GM08714 (cell line): Measurements from ENCODE around the gene SMARCA4.

ENCODE experiments used
- H3K4me3 ChIP-seq: fragments of 200-500 bp; sonication (Bioruptor generic); 2 replicates; pipeline ENCODE4 v1.5.1; 2014; ENCODE audit warnings: mild to moderate bottlenecking, low read length, inconsistent platforms
- ZNF274 ChIP-seq: IDR thresholded peaks from 2 replicates; pipeline ENCODE4 v1.6.1; 2012; ENCODE audit warnings: mild to moderate bottlenecking, low read depth, low read length

Gene SMARCA4

GRCh38 chr19:10998045-10998533, 37.3 kb downstream of the SMARCA4 start:
- H3K4me3 ChIP-seq = no peak overlapping the region
- no peak for TF ChIP-seq ZNF274

DNA sequence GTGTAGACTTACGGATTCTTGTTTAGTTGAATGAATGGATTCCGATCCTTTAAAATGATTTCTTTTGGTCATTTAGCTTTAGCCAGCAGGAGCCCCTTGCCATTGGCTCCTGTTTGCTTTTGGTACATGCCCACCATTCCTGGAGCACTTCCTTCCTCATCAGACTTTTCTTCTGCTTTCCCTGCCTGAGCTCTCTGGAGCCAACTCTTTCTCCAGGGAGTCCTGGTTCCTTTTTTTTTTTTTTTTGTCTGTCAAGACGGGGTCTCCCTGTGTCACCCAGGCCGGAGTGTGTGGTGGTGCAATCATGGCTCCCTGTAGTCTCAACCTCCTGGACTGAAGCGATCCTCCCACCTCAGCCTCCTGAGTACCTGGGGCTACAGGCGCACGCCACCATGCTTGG, 37.8 kb downstream of the SMARCA4 start:
- H3K4me3 ChIP-seq = no peak overlapping the region
- no peak for TF ChIP-seq ZNF274

DNA sequence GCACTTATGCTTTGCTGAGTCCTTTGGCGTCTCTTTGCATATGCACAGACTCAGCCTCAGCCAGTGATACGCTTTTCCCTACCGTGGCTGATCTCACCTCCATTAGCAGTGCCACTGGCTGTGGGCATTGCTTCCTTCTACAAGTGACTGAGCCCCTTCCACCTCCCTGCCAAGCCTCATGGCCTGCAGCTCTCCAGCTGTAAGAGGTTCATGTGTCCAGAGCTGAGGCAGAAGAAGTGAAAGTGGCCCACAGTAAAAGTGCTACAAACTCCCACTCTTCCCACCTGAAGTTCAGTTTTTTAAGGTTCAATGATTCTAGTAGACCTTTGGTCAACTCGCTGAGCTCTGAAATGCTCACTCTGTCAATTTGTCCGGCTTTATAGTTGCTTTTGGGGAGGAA, 44.7 kb downstream of the SMARCA4 start:
- H3K4me3 ChIP-seq = no peak overlapping the region
- TF ChIP-seq ZNF274 = no peak

GRCh38 chr19:11007385-11007784, 46.6 kb downstream of the SMARCA4 start:
- H3K4me3 ChIP-seq = no peak overlapping the region
- no peak for TF ChIP-seq ZNF274

DNA sequence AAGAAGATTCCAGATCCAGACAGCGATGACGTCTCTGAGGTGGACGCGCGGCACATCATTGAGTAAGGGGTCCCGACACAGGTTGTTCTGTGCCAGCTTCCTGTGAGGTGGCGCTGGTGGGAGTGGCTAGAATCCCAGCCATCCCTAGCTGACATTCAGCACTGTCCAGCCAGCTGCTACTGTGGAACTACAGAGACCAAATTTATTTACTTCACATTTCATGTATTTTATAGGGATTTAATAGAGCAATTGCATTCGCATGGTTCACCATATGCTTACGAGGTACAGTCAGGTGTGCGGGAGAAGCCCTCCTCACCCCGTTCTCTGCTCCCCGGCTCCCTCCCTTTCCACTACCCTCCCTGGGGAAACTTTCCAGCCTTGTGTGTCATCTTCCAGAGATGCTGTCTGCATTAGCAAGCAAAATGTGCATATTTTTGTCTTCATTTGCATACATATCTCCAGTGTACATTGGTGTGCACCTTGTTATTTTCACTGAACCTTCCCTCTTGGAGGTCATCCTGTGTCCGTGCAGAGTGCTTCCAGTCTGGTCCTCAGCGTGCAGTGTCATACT, 47.2 kb downstream of the SMARCA4 start:
- H3K4me3 ChIP-seq = no peak overlapping the region
- no peak for TF ChIP-seq ZNF274

DNA sequence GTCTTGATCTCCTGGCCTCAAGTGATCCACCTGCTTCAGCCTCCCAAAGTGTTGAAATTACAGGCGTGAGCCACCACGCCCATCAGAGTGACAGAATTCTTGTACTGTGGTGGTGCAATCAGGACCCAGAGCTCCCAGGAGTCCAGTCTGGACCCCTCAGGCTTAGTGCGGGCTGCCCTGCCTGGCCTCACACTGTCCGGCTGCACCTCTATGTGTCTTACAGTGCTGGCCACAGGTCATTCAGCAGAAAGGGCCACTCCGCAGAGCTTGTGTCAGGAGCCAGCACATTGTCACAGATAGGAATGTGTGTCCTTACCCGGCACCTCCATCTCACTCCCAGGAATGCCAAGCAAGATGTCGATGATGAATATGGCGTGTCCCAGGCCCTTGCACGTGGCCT, 49.2 kb downstream of the SMARCA4 start:
- no peak for TF ChIP-seq ZNF274

DNA sequence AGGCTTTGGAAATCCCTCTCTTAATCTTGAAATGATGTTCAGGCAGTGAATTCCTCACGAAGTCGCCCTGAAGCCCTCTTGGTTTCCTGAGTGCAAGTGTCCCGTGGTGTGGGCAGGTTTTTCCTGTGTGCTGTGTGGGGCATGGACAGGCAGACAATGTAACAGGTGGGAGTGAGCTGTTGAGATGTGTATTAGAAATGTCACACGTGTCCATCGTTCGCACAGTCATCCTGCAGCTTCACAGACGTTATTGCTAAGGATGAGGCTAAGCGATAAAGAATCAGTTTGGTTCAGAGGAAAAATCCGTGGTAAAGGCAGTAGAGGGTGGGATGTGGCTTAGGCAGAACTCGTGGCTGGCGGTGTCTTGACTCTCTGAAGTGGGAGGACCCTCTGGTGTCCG, 51.7 kb downstream of the SMARCA4 start:
- no peak overlapping the region for H3K4me3 ChIP-seq
- TF ChIP-seq ZNF274 = no peak

More for the DNA sequence above, 49.2 kb downstream of the SMARCA4 start:
- no peak overlapping the region for H3K4me3 ChIP-seq

- H3K4me3 ChIP-seq = no peak overlapping the region
- no peak for TF ChIP-seq ZNF274
Measured at GRCh38 chr19:11013771-11014170, 52.9 kb downstream of the SMARCA4 start.

DNA sequence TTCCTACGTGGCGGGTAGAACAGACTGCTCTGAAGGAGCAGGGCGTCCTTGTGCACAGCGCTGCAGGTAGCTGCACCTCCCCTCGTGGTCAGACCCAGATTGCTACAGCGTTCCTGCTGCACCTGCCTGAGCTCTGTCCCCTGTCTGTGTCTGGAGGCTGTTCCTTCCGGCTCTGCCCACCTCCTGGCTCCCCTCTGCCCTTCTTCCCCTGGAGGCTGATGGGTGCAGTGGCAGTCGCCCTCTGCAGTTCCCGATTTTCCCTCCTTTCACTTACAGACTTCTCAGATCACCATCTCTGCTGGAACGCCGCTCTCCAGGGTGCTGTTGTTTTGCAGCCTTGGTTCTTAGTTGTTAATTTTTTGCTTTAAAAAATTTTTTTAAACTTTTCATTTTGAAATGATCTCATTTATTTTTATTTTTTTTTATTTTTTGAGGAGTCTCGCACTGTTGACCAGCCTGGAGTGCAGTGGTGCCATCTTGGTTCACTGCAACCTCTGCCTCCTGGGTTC, 53.6 kb downstream of the SMARCA4 start:
- H3K4me3 ChIP-seq = no peak overlapping the region
- no peak for TF ChIP-seq ZNF274

DNA sequence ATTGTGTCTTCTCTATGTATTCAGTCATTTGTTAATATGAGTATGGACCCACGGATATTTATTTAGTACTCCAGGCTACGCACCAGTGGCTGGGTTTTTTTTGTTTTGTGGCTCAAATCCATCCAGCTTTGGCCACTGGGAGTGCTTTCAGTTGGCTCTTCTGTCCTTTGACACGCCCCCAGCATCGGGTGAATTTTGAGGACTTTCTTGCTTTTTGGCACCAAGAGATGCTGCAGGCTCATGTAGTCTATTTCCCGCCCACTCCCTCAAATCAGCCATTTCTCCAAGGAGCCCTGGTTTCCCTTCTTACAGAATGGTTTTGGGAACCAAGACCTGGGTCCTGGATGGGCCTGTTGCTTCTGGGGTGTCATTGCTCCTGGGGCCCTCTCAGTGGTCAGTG, 55.8 kb downstream of the SMARCA4 start:
- H3K4me3 ChIP-seq = no peak overlapping the region
- no peak for TF ChIP-seq ZNF274

- no peak overlapping the region for H3K4me3 ChIP-seq
- TF ChIP-seq ZNF274 = no peak
Measured at GRCh38 chr19:11017275-11018035, 56.6 kb downstream of the SMARCA4 start.

DNA sequence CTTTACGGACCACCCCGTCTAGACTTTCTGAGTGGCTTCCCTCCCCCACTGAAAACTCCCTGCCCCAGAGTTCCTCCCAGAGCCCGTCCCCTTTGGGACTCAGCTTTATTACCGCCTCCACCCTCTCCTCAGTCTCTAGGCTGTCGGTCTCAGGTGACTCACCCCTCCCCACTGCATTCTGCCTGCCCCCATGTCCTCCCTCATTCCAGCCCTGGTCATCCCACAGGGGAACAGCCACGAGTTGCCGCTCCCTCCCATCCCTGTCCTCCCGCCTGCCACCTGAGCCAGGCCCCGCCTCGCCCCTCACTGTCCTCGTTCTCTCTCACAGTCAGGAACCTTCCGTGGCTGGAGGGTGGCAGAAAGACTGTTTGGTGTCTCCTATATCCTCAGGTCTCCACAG, 57.3 kb downstream of the SMARCA4 start:
- no peak overlapping the region for H3K4me3 ChIP-seq
- TF ChIP-seq ZNF274 = no peak

- H3K4me3 ChIP-seq = no peak overlapping the region
- no peak for TF ChIP-seq ZNF274
Measured at GRCh38 chr19:11018763-11019162, 57.9 kb downstream of the SMARCA4 start.

GRCh38 chr19:11019262-11019661, 58.4 kb downstream of the SMARCA4 start:
- TF ChIP-seq ZNF274 = no peak
- no peak overlapping the region for H3K4me3 ChIP-seq

GRCh38 chr19:11019824-11020223, 59.0 kb downstream of the SMARCA4 start:
- H3K4me3 ChIP-seq = no peak overlapping the region

GRCh38 chr19:11020423-11020822, 59.6 kb downstream of the SMARCA4 start:
- TF ChIP-seq ZNF274 = no peak
- no peak overlapping the region for H3K4me3 ChIP-seq

More at GRCh38 chr19:11019824-11020223, 59.0 kb downstream of the SMARCA4 start:
- TF ChIP-seq ZNF274 = no peak
